ENCODE measurements around the gene UBE2J1.

UBE2J1 gene

GRCh38 chr6:89352278-89353117, at the start of gene UBE2J1:
Gene UBE2J1 (minus strand): TSS chr6:89352722. CDS start chr6:89352569, 153 bp downstream.
- Histone ChIP-seq H3K79me2 (ENCODE audit: control insufficient read depth, low read length) (peaks cover 77% of the 10 kb centered on the region), H4K20me1 (ENCODE audit: control insufficient read depth, insufficient read depth, low read depth, low read length) (peaks cover 25% of the 10 kb centered on the region; the same call in 1 of the 2 replicates), H3K9me2 (replicated peaks; ENCODE audit: control insufficient read depth, low read length) (no peaks in the 10 kb centered on the region), H3F3A (ENCODE audit: control insufficient read depth, insufficient read depth) (peaks cover 47% of the 10 kb centered on the region), H3K27ac (ENCODE audit: low read depth, low read length) (peak within 1 kb of the TSS; percentile 99), H3K27me3 (ENCODE audit: control insufficient read depth, low read length) (no peaks in the 10 kb centered on the region), H3K4me2 (ENCODE audit: low read length) (peak within 1 kb of the TSS; percentile 88), H3K4me3 (ENCODE audit: low read length) (peak within 1 kb of the TSS; percentile 81), H3K9me3 (ENCODE audit: control insufficient read depth, insufficient read depth, low read length) (no peaks in the 10 kb centered on the region), H3K4me1 (ENCODE audit: control insufficient read depth, low read length) (peaks cover 73% of the 10 kb centered on the region), H3K36me3 (ENCODE audit: control insufficient read depth, low read length) (peaks cover 53% of the 10 kb centered on the region)
- TF ChIP-seq EZH2phosphoT487 (IDR thresholded peaks at IDR 0.05; ENCODE audit: borderline replicate concordance, low read length), result no peak
- TF ChIP-seq CTCF (IDR thresholded peaks at IDR 0.05; ENCODE audit: low read depth, low read length, poor library complexity, severe bottlenecking), result peak; percentile 12

GRCh38 chr6:89400912-89401399, 48.4 kb upstream of the UBE2J1 start:
- TF ChIP-seq EZH2phosphoT487 (IDR thresholded peaks at IDR 0.05; ENCODE audit: borderline replicate concordance, low read length) (no peak), CTCF (IDR thresholded peaks at IDR 0.05; ENCODE audit: low read depth, low read length, poor library complexity, severe bottlenecking) (no peak)
- H3K27me3 ChIP-seq (ENCODE audit: control insufficient read depth, low read length), result no peaks in the 10 kb centered on the region
- H3K9me3 ChIP-seq (ENCODE audit: control insufficient read depth, insufficient read depth, low read length), result no peaks in the 10 kb centered on the region
- no peaks in the 10 kb centered on the region for H3K79me2 ChIP-seq (ENCODE audit: control insufficient read depth, low read length)
- no peaks in the 10 kb centered on the region for H4K20me1 ChIP-seq (ENCODE audit: control insufficient read depth, insufficient read depth, low read depth, low read length)
- H3K27ac ChIP-seq (ENCODE audit: low read depth, low read length), result no peak overlapping the region
- H3K9me2 ChIP-seq (replicated peaks; ENCODE audit: control insufficient read depth, low read length), result no peaks in the 10 kb centered on the region
- H3F3A ChIP-seq (ENCODE audit: control insufficient read depth, insufficient read depth), result no peaks in the 10 kb centered on the region
- peaks cover 18% of the 10 kb centered on the region for H3K4me1 ChIP-seq (ENCODE audit: control insufficient read depth, low read length)
- no peak overlapping the region for H3K4me3 ChIP-seq (ENCODE audit: low read length)
- H3K36me3 ChIP-seq (ENCODE audit: control insufficient read depth, low read length), result no peaks in the 10 kb centered on the region
- H3K4me2 ChIP-seq (ENCODE audit: low read length), result peak overlapping the region; percentile 31; the same call in 1 of the 2 replicates

DNA sequence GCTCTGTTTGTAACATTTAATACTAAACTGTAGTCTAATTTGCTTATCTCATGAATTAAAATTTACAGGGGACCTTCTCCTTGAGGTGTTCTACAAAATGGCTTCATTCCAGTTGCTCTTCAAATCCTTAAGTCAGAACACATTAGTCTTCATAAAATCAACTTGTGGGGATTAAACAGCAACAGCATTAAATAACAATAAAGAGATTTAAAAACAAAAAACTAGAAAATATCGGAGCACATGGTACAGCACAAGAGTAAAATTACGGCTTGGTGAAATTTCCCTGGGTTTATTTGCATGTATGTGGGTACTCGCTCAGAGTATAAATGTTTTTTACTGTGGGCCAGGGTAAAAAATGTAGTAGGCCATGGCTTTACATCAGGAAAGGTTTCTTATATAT, 47.5 kb upstream of the UBE2J1 start:
- H3K4me1 ChIP-seq (ENCODE audit: control insufficient read depth, low read length), result peaks cover 18% of the 10 kb centered on the region
- no peaks in the 10 kb centered on the region for H4K20me1 ChIP-seq (ENCODE audit: control insufficient read depth, insufficient read depth, low read depth, low read length)
- TF ChIP-seq CTCF (IDR thresholded peaks at IDR 0.05; ENCODE audit: low read depth, low read length, poor library complexity, severe bottlenecking) (no peak), EZH2phosphoT487 (IDR thresholded peaks at IDR 0.05; ENCODE audit: borderline replicate concordance, low read length) (no peak)
- H3K9me3 ChIP-seq (ENCODE audit: control insufficient read depth, insufficient read depth, low read length), result no peaks in the 10 kb centered on the region
- H3K27ac ChIP-seq (ENCODE audit: low read depth, low read length), result no peak overlapping the region
- H3K79me2 ChIP-seq (ENCODE audit: control insufficient read depth, low read length), result no peaks in the 10 kb centered on the region
- H3K4me2 ChIP-seq (ENCODE audit: low read length), result no peak overlapping the region
- H3K9me2 ChIP-seq (replicated peaks; ENCODE audit: control insufficient read depth, low read length), result no peaks in the 10 kb centered on the region
- H3K27me3 ChIP-seq (ENCODE audit: control insufficient read depth, low read length), result no peaks in the 10 kb centered on the region
- H3K36me3 ChIP-seq (ENCODE audit: control insufficient read depth, low read length), result no peaks in the 10 kb centered on the region
- H3F3A ChIP-seq (ENCODE audit: control insufficient read depth, insufficient read depth), result no peaks in the 10 kb centered on the region
- no peak overlapping the region for H3K4me3 ChIP-seq (ENCODE audit: low read length)

Data from DOHH2 (cell line).